Right lobe of liver (tissue), 6 donors: ENCODE data around the gene FABP3. TPM values are rescaled to one million over a fixed set of nuclear protein-coding genes. Genes with fewer than 3 reads are reported as not detected.
"Not testable (repeated sequence)": the region's sequence is repeated elsewhere in the genome, so short reads cannot be mapped to it uniquely, and the experiment has no call there.

Experiments used
- ATAC-seq, 4 donors: fragments of 200-7000 bp; cut with Tn5 transposase; one replicate each; pipeline ENCODE4 v1.9.1; 2020; ENCODE audit warnings: mild to moderate bottlenecking in 4 of 4, moderate library complexity in 4 of 4
- DNase-seq, 3 donors: peaks; one replicate each; pipeline ENCODE4 v3.0.0-alpha.2; 2020
- H3K27ac ChIP-seq, 3 donors: fragments of 200-600 bp; one replicate each; pipeline ENCODE4 v1.8.0; 2022
- H3K27me3 ChIP-seq, 2 donors: fragments of 200-600 bp; one replicate each; pipeline ENCODE4 v1.8.0; 2022
- H3K36me3 ChIP-seq, 4 donors: fragments of 200-600 bp; sonication (generic) in 1 of 4; one replicate each; pipeline versions ENCODE4 v1.5.1 to v1.8.0; 2017 to 2022; ENCODE audit warnings: control low read depth in 1 of 4
- H3K4me1 ChIP-seq, 4 donors: fragments of 200-600 bp; sonication (generic) in 1 of 4; one replicate each; pipeline versions ENCODE4 v1.5.1 to v1.8.0; 2017 to 2022; ENCODE audit warnings: control low read depth in 1 of 4
- H3K4me3 ChIP-seq, 3 donors: fragments of 200-600 bp; one replicate each; pipeline ENCODE4 v1.8.0; 2022
- H3K9me3 ChIP-seq, 4 donors: fragments of 200-600 bp; sonication (generic) in 1 of 4; one replicate each; pipeline versions ENCODE4 v1.5.1 to v1.8.0; 2017 to 2022; ENCODE audit warnings: control low read depth in 1 of 4
- CTCF ChIP-seq, 4 donors: fragments of 200-600 bp in 3 of 4; fragments of 450-650 bp in 1 of 4; IDR thresholded peaks; one replicate each; pipeline versions ENCODE4 v1.5.1 to v1.8.0; 2016 to 2022; ENCODE audit warnings: antibody characterized with exemption in 4 of 4, mild to moderate bottlenecking in 2 of 4
- POLR2A ChIP-seq: fragments of 450-650 bp; IDR thresholded peaks from one replicate; pipeline ENCODE4 v1.6.1; 2017; ENCODE audit warnings: antibody characterized with exemption, mild to moderate bottlenecking
- WGBS: methylation state at CpG from one replicate; pipeline ENCODE4 v1.1.6; 2018; ENCODE audit warnings: low coverage, low lambda C conversion rate; ENCODE audit not compliant: insufficient coverage; ENCODE audit errors: missing lambda C conversion rate; 5-methylcytosine and 5-hydroxymethylcytosine counted together
- intact Hi-C, 2 donors: fragments of 100-400 bp; cut with DNase I; formaldehyde crosslinking; loops; one replicate each; pipeline versions ENCODE4 v1.11.2 to v1.14.1; 2022
- total RNA-seq, 6 experiments: library from RNA; depleted of rRNA in 2 of 6; stranded (reverse); fragments of >200 nt in 2 of 6; fragmentation: NEBNext Ultra II Directional in 3 of 6; extraction: Animal tissue kit (Norgen Biotek cat#: 25700) in 3 of 6; gene quantifications; one replicate each; pipeline versions ENCODE4 v1.1.0 to v1.2.4, GENCODE V29; 2016 to 2023
- donor health status: DM: no; HTN: yes; CAD: no.
- donor health status: DM: no; HTN: no; CAD: no.
- donor health status: DM: no; HTN: no; CAD: no.
- donor health status: DM: no; HTN: yes; CAD: no.
- donor health status: DM: no; HTN: yes; CAD: no.

The FABP3 gene
- total RNA-seq, 6 experiments from 2014 or later: 1.3 to 8.3 (median 4.6) TPM

GRCh38 chr1:31390071-31390470 is 17.2 kb upstream of the FABP3 start:
- Histone ChIP-seq H3K9me3 (no peaks in the 10 kb centered on the region), H3K27ac (no peak overlapping the region), H3K27me3 (no peaks in the 10 kb centered on the region), H3K4me1 (peaks cover 0 to 3% (median under 1%) of the 10 kb centered on the region in 4 donors), H3K36me3 (no peaks in the 10 kb centered on the region), H3K4me3 (no peak overlapping the region)
- TF ChIP-seq POLR2A (no peak), CTCF (IDR thresholded peaks at IDR 0.05) (no peak)
- 85% methylated on average over 5 of the region's 7 CpGs for WGBS
- no peak for DNase-seq
- intact Hi-C loops: loop anchor here (5.0 to 10.0 kb wide), 2 partner anchors 37 to 155 kb away; no protein-coding TSS in a partner anchor
- ATAC-seq: no peak

GRCh38 chr1:31389616-31390015 is 16.7 kb upstream of the FABP3 start:
- Histone ChIP-seq H3K36me3 (no peaks in the 10 kb centered on the region), H3K4me1 (peaks cover 0 to 3% (median under 1%) of the 10 kb centered on the region in 4 donors), H3K4me3 (no peak overlapping the region), H3K27me3 (no peaks in the 10 kb centered on the region), H3K9me3 (no peaks in the 10 kb centered on the region), H3K27ac (no peak overlapping the region)
- no peak for DNase-seq
- 74% methylated on average over 3 of the region's 7 CpGs for WGBS
- TF ChIP-seq POLR2A (no peak), CTCF (IDR thresholded peaks at IDR 0.05) (no peak)
- intact Hi-C loops: loop anchor here (5.0 to 10.0 kb wide), 2 partner anchors 38 to 155 kb away; no protein-coding TSS in a partner anchor
- no peak for ATAC-seq

GRCh38 chr1:31387612-31388011 is 14.7 kb upstream of the FABP3 start:
- DNase-seq (no peak), ATAC-seq (no peak)
- H3K27ac ChIP-seq: no peak overlapping the region
- intact Hi-C loops: no loop called here
- no peaks in the 10 kb centered on the region for H3K36me3 ChIP-seq
- no peaks in the 10 kb centered on the region for H3K4me1 ChIP-seq
- WGBS: 55% methylated on average over 9 of the region's 10 CpGs
- no peaks in the 10 kb centered on the region for H3K27me3 ChIP-seq
- no peaks in the 10 kb centered on the region for H3K9me3 ChIP-seq
- TF ChIP-seq CTCF (IDR thresholded peaks at IDR 0.05) (no peak), POLR2A (no peak)
- no peak overlapping the region for H3K4me3 ChIP-seq

GRCh38 chr1:31386576-31387243 is 13.8 kb upstream of the FABP3 start:
- ATAC-seq, H3K36me3 ChIP-seq, intact Hi-C loops, H3K27ac ChIP-seq, DNase-seq, H3K27me3 ChIP-seq, H3K9me3 ChIP-seq, H3K4me3 ChIP-seq, H3K4me1 ChIP-seq: not testable (repeated sequence)
- 59% methylated on average over 7 of the region's 8 CpGs for WGBS

GRCh38 chr1:31383967-31384366 is 11.1 kb upstream of the FABP3 start:
- WGBS: 20% methylated on average over 1 of the region's 1 CpG
- Histone ChIP-seq H3K27ac (no peak overlapping the region), H3K4me3 (no peak overlapping the region), H3K36me3 (no peaks in the 10 kb centered on the region), H3K27me3 (no peaks in the 10 kb centered on the region), H3K9me3 (no peaks in the 10 kb centered on the region), H3K4me1 (no peaks in the 10 kb centered on the region)
- ATAC-seq: no peak
- no peak for DNase-seq
- intact Hi-C loops: no loop called here
- no peak for TF ChIP-seq CTCF (IDR thresholded peaks at IDR 0.05)
- TF ChIP-seq POLR2A: no peak
